Parathyroid adenoma (tissue), 2 donors: ENCODE results near the gene ZDHHC11B.
"Not testable (repeated sequence)": the region's sequence is repeated elsewhere in the genome, so short reads cannot be mapped to it uniquely, and the experiment has no call there.

ENCODE experiments used
- H2AFZ ChIP-seq: fragments of 300-600 bp; sonication (generic); one replicate; pipeline ENCODE4 v1.7.0; 2017; ENCODE audit warnings: antibody characterized with exemption, mild to moderate bottlenecking
- H3K27ac ChIP-seq: fragments of 300-600 bp; sonication (generic); one replicate; pipeline ENCODE4 v1.7.0; 2017
- H3K27me3 ChIP-seq: fragments of 300-600 bp; sonication (generic); one replicate; pipeline ENCODE4 v1.7.0; 2017; ENCODE audit warnings: low read length; ENCODE audit not compliant: control insufficient read depth, insufficient read depth
- H3K36me3 ChIP-seq: fragments of 300-600 bp; sonication (generic); one replicate; pipeline ENCODE4 v1.7.0; 2017; ENCODE audit warnings: low read length; ENCODE audit not compliant: control insufficient read depth, insufficient read depth
- H3K4me1 ChIP-seq: fragments of 300-600 bp; sonication (generic); one replicate; pipeline ENCODE4 v1.7.0; 2017; ENCODE audit warnings: control low read depth
- H3K4me2 ChIP-seq: fragments of 300-600 bp; sonication (generic); one replicate; pipeline ENCODE4 v1.7.0; 2017; ENCODE audit warnings: low read length
- H3K4me3 ChIP-seq: fragments of 300-600 bp; sonication (generic); one replicate; pipeline ENCODE4 v1.7.0; 2017; ENCODE audit warnings: low read depth, low read length
- H3K79me2 ChIP-seq: fragments of 300-600 bp; sonication (generic); one replicate; pipeline ENCODE4 v1.7.0; 2017; ENCODE audit warnings: control low read depth
- H3K9ac ChIP-seq: fragments of 300-600 bp; sonication (generic); one replicate; pipeline ENCODE4 v1.7.0; 2017; ENCODE audit warnings: mild to moderate bottlenecking
- H3K9me3 ChIP-seq: fragments of 300-600 bp; sonication (generic); one replicate; pipeline ENCODE4 v1.7.0; 2017; ENCODE audit warnings: low read length; ENCODE audit not compliant: control insufficient read depth
- CTCF ChIP-seq: fragments of 300-600 bp; sonication (generic); IDR thresholded peaks from one replicate; pipeline ENCODE4 v1.7.0; 2017; ENCODE audit warnings: antibody characterized with exemption, mild to moderate bottlenecking
- donor health status: primary hyperparathyroidism.

ZDHHC11B gene

GRCh38 chr5:751496-751895 lies 33.0 kb downstream of the ZDHHC11B start:
- Histone ChIP-seq H3K27ac (no peak overlapping the region), H3K27me3 (no peaks in the 10 kb centered on the region), H2AFZ (no peak overlapping the region), H3K9me3 (no peaks in the 10 kb centered on the region), H3K36me3 (no peaks in the 10 kb centered on the region), H3K9ac (no peak overlapping the region), H3K4me2 (no peak overlapping the region), H3K4me1 (no peaks in the 10 kb centered on the region), H3K4me3 (no peak overlapping the region), H3K79me2 (no peaks in the 10 kb centered on the region)
- no peak for TF ChIP-seq CTCF

GRCh38 chr5:750226-750625 lies 34.3 kb downstream of the ZDHHC11B start:
- not testable (repeated sequence) for H3K9ac ChIP-seq, H3K9me3 ChIP-seq, H3K4me2 ChIP-seq, H3K27me3 ChIP-seq, H3K79me2 ChIP-seq, H3K27ac ChIP-seq, H3K4me3 ChIP-seq, H2AFZ ChIP-seq, H3K36me3 ChIP-seq, H3K4me1 ChIP-seq

GRCh38 chr5:749101-749670 lies 35.3 kb downstream of the ZDHHC11B start:
- Histone ChIP-seq H3K4me1 (no peaks in the 10 kb centered on the region), H3K27ac (no peak overlapping the region), H3K79me2 (no peaks in the 10 kb centered on the region), H3K9ac (no peak overlapping the region), H2AFZ (no peak overlapping the region), H3K9me3 (no peaks in the 10 kb centered on the region), H3K4me3 (no peak overlapping the region), H3K4me2 (no peak overlapping the region), H3K27me3 (no peaks in the 10 kb centered on the region), H3K36me3 (no peaks in the 10 kb centered on the region)
- TF ChIP-seq CTCF: no peak

- not testable (repeated sequence) for H3K9me3 ChIP-seq, H3K4me2 ChIP-seq, H3K79me2 ChIP-seq, H3K36me3 ChIP-seq, H3K4me3 ChIP-seq, H3K27ac ChIP-seq, H3K27me3 ChIP-seq, H2AFZ ChIP-seq, H3K9ac ChIP-seq, H3K4me1 ChIP-seq
Observed at GRCh38 chr5:748011-748980, 36.2 kb downstream of the ZDHHC11B start.

GRCh38 chr5:747303-747844 lies 37.2 kb downstream of the ZDHHC11B start:
- not testable (repeated sequence) for H3K36me3 ChIP-seq, H3K9ac ChIP-seq, H3K27ac ChIP-seq, H3K4me2 ChIP-seq, H2AFZ ChIP-seq, H3K79me2 ChIP-seq, H3K4me1 ChIP-seq, H3K9me3 ChIP-seq, H3K4me3 ChIP-seq, H3K27me3 ChIP-seq

GRCh38 chr5:746258-746761 lies 38.2 kb downstream of the ZDHHC11B start:
- Histone ChIP-seq H3K4me1 (no peaks in the 10 kb centered on the region), H3K4me3 (no peak overlapping the region), H3K9me3 (no peaks in the 10 kb centered on the region), H3K27ac (no peak overlapping the region), H2AFZ (no peak overlapping the region), H3K79me2 (no peaks in the 10 kb centered on the region), H3K9ac (no peak overlapping the region), H3K27me3 (no peaks in the 10 kb centered on the region), H3K36me3 (no peaks in the 10 kb centered on the region), H3K4me2 (no peak overlapping the region)
- no peak for TF ChIP-seq CTCF

GRCh38 chr5:745272-746142 lies 39.0 kb downstream of the ZDHHC11B start:
- not testable (repeated sequence) for H3K27me3 ChIP-seq, H3K79me2 ChIP-seq, H3K27ac ChIP-seq, H3K9ac ChIP-seq, H2AFZ ChIP-seq, H3K4me1 ChIP-seq, H3K4me3 ChIP-seq, H3K4me2 ChIP-seq, H3K9me3 ChIP-seq, H3K36me3 ChIP-seq
